Sciatic nerve (tissue), 2 donors: ENCODE measurements around the gene TP63. TPM values are rescaled to one million over a fixed set of nuclear protein-coding genes. Genes with fewer than 3 reads are reported as not detected.

ENCODE experiments used
- ATAC-seq: fragments of 200-7000 bp; cut with Tn5 transposase; one replicate; pipeline ENCODE4 v1.9.1; 2020; ENCODE audit warnings: mild to moderate bottlenecking, moderate library complexity
- DNase-seq: peaks from one replicate; pipeline ENCODE4 v3.0.0-alpha.2; 2020; ENCODE audit warnings: low spot score
- intact Hi-C: fragments of 100-400 bp; cut with DNase I; formaldehyde crosslinking; loops from one replicate; pipeline ENCODE4 v1.14.2; 2022
- total RNA-seq: library from RNA; stranded (reverse); fragmentation: NEBNext Ultra II Directional; extraction: Animal tissue kit (Norgen Biotek cat#: 25700); gene quantifications from one replicate; pipeline ENCODE4 v1.2.1, GENCODE V29; 2021
- donor health status: DM: no; HTN: no; CAD: no.
- donor health status: DM: no; HTN: no; CAD: no.

Gene TP63
- total RNA-seq, 1 donor from 2014 or later, result 7.2 TPM

DNA sequence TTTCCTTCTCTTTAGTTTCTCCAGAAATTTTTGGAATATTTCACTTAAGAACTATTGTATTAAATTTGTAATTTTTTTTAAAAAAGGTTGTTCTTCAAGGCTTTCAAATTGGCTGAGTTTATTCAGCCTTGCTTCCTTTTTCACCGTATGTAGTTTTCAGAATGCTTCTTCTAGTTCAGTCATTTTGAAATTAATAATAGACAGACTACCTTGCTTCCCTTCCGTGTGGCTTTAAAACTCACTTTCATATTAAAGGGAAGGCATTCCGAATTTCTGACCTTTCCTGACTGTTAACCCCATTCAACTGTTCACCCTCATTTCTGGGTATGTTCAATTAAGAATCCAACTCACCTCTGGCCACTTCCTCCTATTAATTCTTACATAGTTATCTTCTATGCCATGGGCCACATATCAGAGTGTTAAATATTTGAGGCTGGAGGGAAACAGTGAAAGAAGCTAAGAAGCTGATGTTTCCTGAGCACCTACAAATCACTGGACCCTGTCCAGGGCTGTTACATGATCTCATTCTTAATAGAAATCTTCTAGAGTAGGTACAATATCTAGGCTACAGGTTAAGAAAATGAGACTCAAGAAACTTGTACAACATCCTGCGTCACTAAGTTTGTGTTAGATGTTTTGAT lies 252.0 kb downstream of the TP63 start:
- intact Hi-C loops, result no loop called here
- DNase-seq (no peak), ATAC-seq (no peak)

DNA sequence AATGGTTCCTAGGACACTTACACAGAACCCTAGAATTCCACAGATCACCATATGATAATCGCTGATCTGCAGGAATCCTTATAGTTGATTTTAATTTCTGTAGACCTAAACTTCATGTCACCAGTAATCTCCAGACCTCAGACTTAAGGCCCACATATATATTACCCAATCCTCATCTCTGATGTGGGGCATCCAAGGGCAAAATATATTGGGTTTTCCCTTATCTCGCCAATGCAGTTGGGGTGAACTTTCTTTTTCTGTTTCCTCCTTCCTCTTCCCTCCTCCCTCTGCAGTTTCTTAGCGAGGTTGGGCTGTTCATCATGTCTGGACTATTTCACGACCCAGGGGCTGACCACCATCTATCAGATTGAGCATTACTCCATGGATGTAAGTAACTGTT lies 259.3 kb downstream of the TP63 start:
- DNase-seq (no peak), ATAC-seq (no peak)
- intact Hi-C loops, result no loop called here

DNA sequence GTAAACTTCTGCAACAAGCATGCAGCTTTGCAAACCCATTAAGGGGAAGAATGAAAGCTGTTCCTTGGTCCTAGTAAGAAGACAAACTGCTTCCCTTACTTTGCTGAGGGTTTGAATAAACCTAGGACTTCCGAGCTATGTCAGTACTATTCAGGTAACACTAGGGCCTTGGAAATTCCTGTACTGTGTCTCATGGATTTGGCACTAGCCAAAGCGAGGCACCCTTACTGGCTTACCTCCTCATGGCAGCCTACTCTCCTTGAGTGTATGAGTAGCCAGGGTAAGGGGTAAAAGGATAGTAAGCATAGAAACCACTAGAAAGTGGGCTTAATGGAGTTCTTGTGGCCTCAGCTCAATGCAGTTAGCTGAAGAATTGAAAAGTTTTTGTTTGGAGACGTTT lies 265.3 kb downstream of the TP63 start:
- DNase-seq (no peak), ATAC-seq (no peak)
- intact Hi-C loops, result no loop called here

DNA sequence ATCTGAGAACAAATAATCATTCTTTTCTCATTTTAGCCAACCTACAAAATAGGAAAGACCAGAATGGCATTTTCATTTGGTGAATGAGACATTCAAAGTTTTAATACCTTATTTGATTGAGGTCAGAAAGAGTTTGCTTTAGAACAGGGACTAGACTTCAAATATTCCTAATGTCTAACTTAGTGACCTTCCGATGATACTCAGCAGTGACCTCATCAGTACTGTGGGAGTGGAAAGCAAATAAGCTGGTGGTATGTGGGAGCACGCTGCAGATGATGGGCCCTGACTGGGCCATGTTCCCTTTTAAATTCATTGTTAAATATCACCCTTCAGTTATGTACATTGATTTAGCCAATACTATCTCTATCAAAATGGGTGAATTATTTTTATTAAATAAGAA lies 266.2 kb downstream of the TP63 start:
- DNase-seq, result no peak
- intact Hi-C loops, result no loop called here
- no peak for ATAC-seq

DNA sequence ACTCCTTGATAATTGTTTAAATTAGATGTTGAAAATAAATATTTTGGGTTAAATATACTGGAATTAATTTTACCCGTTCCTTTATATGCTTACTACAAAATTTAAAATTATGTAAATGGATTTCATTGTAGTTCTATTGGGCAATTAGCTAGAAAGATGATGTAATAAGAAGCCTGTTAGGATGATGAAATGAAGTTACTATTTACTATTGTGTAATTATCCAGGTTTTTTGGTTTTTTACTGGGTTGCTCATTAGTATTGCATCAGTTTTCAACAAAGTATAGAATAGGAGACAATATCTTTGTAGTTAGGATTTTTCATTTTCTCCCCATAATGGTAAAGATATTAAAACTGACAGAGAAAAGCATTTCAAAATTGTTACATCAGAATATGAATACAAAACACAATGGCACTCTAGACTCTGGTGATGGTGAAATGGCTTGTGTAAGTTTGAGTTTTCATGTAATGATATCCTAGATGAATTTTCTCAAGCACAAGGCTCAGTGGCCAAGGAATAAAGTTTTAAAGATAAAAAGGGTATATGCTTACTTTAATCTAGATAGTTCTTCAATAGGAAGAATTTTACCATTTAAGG lies 267.5 kb downstream of the TP63 start:
- intact Hi-C loops, result no loop called here
- DNase-seq, result no peak
- ATAC-seq, result no peak

DNA sequence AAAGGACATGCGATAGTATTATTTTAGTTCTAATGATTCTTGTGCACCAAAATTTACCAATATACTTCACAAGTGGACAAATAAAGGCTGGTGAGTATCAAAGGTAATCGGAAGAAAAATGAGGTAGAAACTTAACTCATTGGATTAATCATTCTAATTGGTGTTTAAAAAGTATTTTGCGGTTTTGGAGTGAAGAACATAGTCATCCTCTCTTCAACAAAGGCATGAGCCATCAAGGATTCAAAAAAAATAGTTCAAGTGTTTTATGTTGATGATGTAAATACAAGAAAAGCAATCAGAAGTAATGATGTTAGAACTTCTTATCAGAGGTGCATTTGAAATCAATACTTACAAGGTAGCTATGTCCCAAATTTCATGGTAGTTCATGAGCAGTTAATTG lies 268.0 kb downstream of the TP63 start:
- intact Hi-C loops, result no loop called here
- DNase-seq, result no peak
- no peak for ATAC-seq

DNA sequence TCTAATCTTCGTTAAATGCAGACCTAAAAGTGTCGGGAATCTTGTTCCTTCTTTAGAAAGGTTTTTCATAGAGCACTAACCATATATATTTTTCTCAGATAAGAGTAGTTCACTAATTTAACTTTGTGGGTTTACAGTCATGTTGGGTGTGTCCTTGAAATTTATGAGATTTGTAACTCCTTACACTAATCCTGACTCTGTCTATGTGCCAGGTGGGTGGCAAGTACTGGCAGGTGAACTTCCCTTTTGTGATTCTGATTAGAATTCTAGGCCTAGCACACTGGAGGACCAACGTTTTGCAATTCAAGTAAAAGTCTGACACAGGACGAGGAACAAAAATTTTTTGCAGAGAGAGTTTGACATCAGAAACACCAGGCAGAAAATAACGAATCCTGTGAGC lies 269.4 kb downstream of the TP63 start:
- DNase-seq (no peak), ATAC-seq (no peak)
- intact Hi-C loops, result no loop called here

DNA sequence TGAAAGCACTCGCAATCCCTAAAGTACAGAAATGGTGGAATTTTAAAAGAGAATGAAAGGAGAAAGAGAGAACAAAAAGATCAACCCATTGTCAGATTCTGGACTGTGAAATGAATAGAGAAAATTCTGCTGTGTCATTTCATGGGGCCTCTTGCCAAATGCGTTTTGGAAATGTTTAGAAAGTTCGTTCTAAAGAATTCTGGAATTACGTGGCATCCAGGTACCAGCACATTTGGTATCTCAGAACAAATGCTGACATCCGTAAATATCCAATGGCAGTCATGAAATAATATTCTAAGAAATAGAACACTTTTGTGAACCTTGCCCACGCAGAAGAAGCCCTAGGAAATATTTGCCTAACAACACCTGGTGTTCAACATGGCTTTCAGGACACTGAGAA lies 270.3 kb downstream of the TP63 start:
- ATAC-seq (no peak), DNase-seq (no peak)
- intact Hi-C loops, result no loop called here

DNA sequence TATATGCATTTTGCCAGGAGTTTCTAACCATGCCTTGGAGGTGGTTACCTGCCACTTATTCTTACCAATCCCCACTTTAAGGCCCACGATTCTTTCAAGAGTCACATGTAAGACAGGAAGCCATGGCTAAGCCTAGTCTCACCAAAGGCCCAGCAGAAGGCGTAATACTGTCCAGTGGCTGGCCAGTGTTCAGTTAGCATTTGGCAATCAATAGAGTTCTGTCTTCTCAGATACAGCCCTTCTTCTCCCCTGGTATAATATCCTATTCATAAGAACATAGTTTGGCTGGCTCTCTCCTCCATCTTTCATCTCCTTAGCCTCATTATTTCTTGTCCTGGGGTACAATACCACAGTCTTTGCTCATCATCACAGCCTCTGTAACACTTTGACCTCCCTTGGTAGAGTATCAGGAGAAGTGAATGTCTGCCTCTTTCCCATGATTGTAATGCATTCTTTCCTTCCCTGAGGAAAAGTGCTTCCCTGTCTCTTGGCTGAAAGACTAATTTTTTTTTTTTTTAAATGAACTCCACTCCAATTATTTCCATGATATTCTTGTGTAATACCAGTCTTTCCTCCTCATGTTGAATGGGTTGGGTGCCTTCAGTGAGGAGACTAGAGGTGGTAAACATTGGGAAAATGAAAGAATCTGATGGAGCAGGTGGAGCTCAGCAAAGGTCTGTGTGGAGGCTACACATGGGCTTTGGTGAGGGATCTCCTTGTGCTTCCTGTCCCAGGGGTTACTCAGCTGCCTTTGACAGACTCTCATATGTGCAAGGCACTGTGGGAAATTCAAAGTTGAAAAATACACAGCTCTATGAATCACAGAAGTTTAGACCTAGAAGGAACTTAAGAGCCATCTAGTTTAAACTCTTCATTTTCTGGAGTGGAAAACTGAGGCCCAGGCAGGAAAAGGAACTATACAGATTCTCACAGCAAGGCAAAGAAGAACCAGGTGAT lies 271.3 kb downstream of the TP63 start:
- ATAC-seq, result peak; percentile 32
- intact Hi-C loops, result no loop called here
- no peak for DNase-seq

DNA sequence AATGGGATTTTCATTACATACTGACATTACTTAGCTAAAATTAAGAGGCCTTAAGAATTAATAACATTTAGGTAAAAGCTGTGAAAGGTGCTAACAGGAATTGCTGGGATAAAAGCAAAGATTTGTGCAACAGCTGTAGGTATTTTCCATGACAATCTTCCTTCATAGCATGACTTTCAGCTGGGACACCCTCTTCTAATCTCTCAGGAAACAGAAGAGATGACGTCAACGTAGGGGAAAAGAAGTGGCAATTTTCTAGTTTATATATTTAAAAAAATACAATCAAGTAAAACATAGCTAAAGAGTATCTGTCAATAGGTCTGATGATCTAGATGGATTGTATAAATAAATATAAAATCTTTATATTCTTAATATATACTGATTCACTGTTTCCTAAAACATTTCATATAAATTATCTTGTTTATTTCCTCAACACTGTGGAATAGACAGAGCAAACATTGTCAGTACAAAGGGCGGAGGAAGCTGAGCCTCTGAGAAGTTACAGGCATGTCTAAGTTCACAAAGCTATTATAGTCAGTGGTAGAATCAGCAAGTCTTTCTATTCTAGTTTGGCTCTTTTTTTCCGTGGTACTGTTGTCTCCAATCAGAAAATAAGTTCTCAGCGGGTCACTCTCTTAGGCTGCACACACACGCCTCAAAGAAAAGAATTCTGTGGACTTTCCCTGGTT lies 272.5 kb downstream of the TP63 start:
- DNase-seq (no peak), ATAC-seq (no peak)
- intact Hi-C loops, result no loop called here

DNA sequence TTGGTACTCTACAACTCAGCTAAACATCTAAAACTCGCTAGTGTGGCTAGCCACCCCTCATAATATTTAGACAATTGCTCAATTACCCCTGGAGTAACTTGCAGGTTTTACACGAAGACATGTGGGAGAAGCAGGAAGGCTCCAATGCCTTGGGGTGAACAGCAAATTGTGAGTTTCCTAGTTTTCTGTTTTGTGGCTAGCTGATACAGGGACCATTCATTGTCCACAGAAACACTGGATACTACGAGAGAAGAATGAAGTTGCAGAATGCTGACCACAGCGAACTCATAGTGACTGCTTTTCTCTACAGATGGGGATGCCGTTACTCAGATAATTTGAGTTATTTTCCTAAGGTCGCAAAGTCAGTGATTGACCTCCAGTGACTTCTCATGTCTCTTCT lies 276.6 kb downstream of the TP63 start:
- no peak for DNase-seq
- no peak for ATAC-seq
- intact Hi-C loops, result no loop called here

DNA sequence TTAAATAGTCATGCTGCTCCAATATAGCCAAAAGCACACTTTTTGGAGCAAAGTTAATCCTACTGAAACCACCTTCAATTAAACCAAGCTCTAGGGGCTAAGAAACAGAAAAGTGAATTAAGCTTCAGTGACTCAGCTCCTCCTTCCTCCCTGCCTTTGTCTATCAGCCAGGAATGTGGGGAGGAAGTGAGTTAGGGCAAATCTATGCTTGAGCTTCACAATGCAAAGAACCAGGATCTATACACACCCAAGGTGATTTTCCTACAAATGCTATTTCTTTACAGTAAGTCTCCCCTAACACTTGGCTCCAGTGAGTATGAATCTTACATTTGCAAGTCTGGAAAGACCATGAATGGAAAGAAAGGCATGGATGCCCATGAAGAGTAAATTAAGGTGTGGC lies 277.5 kb downstream of the TP63 start:
- ATAC-seq (no peak), DNase-seq (no peak)
- intact Hi-C loops, result no loop called here

DNA sequence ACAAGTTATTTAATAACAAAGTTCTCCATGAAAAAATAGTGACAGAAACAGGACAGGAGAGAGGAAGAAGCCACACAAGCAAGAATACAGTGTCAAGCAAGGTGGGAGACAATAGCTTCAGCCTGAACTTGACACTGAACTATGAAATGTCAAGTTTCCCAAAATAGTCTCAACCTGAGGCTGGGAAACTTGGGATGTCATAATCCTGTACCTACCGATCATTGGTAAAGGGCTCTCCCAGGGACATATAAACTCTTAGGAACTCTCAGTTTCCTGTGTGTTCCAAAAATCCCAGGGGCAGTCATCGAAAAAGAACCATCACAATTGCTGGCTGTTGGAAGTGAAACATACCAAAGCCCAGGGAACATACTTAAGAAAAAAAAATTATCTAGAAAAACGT lies 277.9 kb downstream of the TP63 start:
- ATAC-seq (no peak), DNase-seq (no peak)
- intact Hi-C loops, result no loop called here

DNA sequence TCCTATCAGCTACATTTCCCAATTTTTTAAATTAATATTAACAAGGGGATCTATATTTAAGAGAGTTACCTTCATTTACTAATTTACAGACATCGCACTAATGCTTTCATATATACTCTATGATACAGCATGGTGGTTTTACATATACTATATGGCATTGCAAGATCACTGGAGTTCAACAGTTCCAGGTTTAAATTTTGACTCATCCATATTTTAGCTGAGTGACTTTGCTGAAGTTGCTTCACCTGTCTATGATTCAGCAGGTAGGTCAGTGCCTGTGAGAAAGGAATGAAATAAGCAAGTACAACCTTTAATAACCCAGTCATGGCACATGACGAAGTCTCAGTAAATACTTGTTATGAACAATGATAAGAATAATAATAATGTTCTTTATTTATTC lies 278.4 kb downstream of the TP63 start:
- DNase-seq, result no peak
- intact Hi-C loops, result no loop called here

DNA sequence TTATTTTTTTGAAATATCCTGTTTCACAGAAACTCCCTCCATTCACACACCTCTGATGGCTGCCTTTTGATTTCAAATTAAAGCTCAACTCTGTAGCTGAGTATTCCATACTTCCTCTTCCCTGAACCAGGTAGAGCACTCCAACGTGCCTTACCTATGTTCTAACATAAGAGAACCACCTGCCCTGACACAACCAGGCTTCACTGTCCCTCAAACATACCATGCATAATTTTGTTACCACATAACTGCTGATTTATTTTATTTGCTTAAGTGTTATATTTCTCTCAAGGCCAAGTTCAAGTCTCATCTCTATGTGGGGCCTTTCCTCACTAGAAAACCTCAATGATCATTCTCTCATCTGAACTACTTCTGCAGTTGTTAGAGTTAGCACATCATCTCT lies 279.8 kb downstream of the TP63 start:
- intact Hi-C loops, result no loop called here
- ATAC-seq (no peak), DNase-seq (no peak)

More for the DNA sequence above, 278.4 kb downstream of the TP63 start:
- no peak for ATAC-seq

DNA sequence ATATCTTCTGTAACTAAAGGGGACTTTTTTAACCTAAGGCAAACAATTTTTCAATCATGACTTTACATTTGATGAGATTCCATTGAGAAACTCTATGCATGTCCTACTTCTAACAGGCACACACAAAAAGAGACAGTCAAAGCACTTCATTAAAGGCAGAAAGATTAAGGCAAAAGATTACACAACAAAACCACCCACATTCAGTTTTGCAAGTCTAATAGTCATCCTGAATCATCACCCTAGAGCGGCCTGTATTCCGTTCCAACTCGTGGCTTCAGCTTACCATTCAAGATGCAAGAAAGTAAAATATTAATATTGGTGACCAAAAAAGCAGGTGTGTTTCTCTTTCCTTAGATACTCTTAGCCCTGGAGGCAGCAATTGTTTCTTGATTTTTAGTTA lies 283.6 kb downstream of the TP63 start:
- intact Hi-C loops, result no loop called here
- ATAC-seq (peak; percentile 85), DNase-seq (no peak)

DNA sequence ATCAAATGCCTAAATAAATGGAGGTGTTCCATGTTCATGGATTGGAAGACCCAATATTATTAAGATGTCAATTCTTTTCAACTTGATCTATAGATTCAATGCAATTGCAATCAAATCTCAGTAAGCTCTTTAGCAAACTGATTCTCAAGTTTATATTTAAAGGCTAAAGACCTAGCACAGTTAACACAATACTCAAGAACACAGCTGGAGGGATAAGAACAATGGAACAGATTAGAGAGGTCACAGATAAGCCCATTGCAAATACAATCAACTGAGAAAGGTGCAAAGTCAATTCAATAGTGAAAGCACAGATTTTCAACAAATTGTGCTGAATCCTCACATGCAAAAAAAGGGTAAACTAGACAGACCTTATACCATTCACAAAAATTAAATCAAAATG lies 290.6 kb downstream of the TP63 start:
- intact Hi-C loops, result no loop called here
- ATAC-seq, result no peak
- DNase-seq, result no peak

DNA sequence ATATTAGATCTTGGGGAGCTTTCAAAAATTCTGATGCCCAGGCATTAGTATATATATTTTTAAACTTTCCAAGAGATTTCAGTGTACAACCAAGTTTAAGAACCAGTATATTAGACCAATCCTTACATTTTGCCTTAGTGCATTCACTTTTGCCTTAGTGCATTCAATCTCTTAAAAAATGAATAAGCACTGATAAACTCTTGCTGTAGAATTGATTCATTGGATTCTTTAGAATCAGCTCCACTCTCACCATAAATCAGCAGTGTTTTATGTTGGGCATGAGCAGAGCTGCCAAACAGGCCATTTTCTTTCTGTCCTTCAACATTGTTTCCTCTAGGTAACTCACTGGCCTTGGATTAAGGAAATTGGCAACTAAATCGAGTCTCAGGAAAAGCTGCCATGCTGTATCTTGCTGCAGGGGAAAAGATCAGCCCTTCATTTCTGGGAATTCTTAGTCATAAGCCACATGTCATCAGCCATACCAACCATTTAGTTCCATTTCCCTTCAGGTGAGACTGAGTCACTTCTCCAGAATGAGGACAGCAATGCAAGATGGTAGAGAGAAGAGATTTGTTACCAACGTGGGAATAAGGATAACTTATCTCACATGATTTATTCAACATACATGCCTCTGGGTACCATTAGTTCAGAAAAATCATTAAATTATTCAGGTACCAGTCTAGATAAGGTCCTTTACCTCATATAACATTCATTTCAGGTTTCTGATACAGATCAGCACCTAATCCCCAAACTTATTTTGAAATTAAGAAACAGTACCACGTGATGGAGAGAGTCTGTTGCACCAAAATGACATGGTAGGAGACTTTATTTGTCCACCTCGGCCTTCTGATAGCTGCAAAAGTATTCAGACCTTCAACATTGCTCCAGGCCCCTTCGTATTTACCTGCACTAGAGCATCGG lies 297.0 kb downstream of the TP63 start:
- ATAC-seq, result no peak
- no peak for DNase-seq
- intact Hi-C loops, result no loop called here
